Upper lobe of right lung (tissue), 1 donor: Measurements from ENCODE around the gene SLC44A1. TPM values are rescaled to one million over a fixed set of nuclear protein-coding genes. Genes with fewer than 3 reads are reported as not detected.

Experiments
- ATAC-seq: fragments of 200-7000 bp; cut with Tn5 transposase; one replicate; pipeline ENCODE4 v1.9.1; 2020; ENCODE audit warnings: mild to moderate bottlenecking, moderate library complexity
- DNase-seq: peaks from one replicate; pipeline ENCODE4 v3.0.0-alpha.2; 2020
- H3K27ac ChIP-seq: fragments of 200-600 bp; one replicate; pipeline ENCODE4 v1.8.0; 2022
- H3K27me3 ChIP-seq: fragments of 200-600 bp; one replicate; pipeline ENCODE4 v1.8.0; 2022; ENCODE audit warnings: mild to moderate bottlenecking
- H3K36me3 ChIP-seq: fragments of 200-600 bp; one replicate; pipeline ENCODE4 v1.8.0; 2022
- H3K4me1 ChIP-seq: fragments of 200-600 bp; one replicate; pipeline ENCODE4 v1.8.0; 2022
- H3K4me3 ChIP-seq: fragments of 200-600 bp; one replicate; pipeline ENCODE4 v1.8.0; 2022; ENCODE audit warnings: mild to moderate bottlenecking
- H3K9me3 ChIP-seq: fragments of 200-600 bp; one replicate; pipeline ENCODE4 v1.8.0; 2022
- CTCF ChIP-seq: fragments of 200-600 bp; IDR thresholded peaks from one replicate; pipeline ENCODE4 v1.8.0; 2022; ENCODE audit warnings: antibody characterized with exemption
- intact Hi-C: fragments of 100-400 bp; cut with DNase I; formaldehyde crosslinking; loops from one replicate; pipeline ENCODE4 v1.11.0; 2022
- total RNA-seq: library from RNA; stranded (reverse); fragmentation: NEBNext Ultra II Directional; extraction: Animal tissue kit (Norgen Biotek cat#: 25700); gene quantifications from one replicate; pipeline ENCODE4 v1.2.1, GENCODE V29; 2021
- donor health status: DM: no; HTN: yes; CAD: no; lungs with severe emphysema.

SLC44A1 gene
- total RNA-seq, 1 donor from 2014 or later, result 66.1 TPM

DNA sequence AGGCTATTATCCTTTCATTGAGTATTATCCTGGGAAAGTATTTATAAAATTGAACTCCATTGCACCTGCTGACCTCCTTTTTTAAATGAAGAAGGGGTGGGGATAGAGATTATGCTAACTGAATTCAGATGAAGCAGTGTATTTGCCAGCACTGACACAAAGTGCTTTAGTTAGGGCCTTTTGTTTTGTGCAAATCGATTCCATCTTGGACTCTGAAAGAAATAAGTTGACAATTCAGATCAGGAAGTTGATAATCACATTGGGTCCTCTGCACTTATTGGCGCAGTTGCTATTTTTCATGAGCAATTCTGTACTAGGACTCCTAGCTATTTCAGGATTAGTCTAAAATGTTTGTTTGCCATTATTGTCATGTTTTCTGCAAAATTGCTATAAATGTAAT is 101.8 kb downstream of the SLC44A1 start:
- no peaks in the 10 kb centered on the region for H3K9me3 ChIP-seq
- TF ChIP-seq CTCF, result no peak
- ATAC-seq, result no peak
- H3K27me3 ChIP-seq, result no peaks in the 10 kb centered on the region
- H3K4me3 ChIP-seq, result no peak overlapping the region
- H3K36me3 ChIP-seq, result peaks cover 9% of the 10 kb centered on the region
- intact Hi-C loops, result no loop called here
- H3K27ac ChIP-seq, result no peak overlapping the region
- H3K4me1 ChIP-seq, result no peaks in the 10 kb centered on the region
- no peak for DNase-seq

DNA sequence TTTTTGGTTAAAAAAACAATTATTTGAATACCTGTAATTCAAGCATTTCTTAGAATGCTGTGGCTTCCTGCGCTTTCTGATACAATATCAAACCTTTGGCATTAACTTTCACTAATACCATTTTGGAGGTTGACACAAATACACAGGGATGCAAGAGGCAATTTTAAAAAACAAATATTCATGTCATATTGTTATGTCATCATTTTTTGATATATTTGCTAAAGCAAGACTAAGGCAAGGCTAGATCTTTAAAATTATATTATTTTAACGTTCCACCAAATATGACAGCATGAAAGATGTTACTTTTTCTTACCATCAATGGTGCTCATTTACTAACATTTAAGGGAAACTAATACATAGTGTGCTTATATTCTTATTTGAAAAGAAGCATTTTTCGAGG is 110.0 kb downstream of the SLC44A1 start:
- intact Hi-C loops, result no loop called here
- H3K36me3 ChIP-seq, result peaks cover 9% of the 10 kb centered on the region
- TF ChIP-seq CTCF, result no peak
- DNase-seq (no peak), ATAC-seq (no peak)
- no peaks in the 10 kb centered on the region for H3K27me3 ChIP-seq
- no peak overlapping the region for H3K27ac ChIP-seq
- no peaks in the 10 kb centered on the region for H3K4me1 ChIP-seq
- H3K4me3 ChIP-seq, result no peak overlapping the region
- H3K9me3 ChIP-seq, result no peaks in the 10 kb centered on the region

- no peak overlapping the region for H3K4me3 ChIP-seq
- H3K36me3 ChIP-seq, result peaks cover 4% of the 10 kb centered on the region
- no peaks in the 10 kb centered on the region for H3K9me3 ChIP-seq
- no peaks in the 10 kb centered on the region for H3K27me3 ChIP-seq
- no peak overlapping the region for H3K27ac ChIP-seq
- H3K4me1 ChIP-seq, result no peaks in the 10 kb centered on the region
- ATAC-seq, result peak; percentile 58
- intact Hi-C loops, result no loop called here
- TF ChIP-seq CTCF, result no peak
- DNase-seq, result no peak
Observed at GRCh38 chr9:105355781-105356180, 111.3 kb downstream of the SLC44A1 start.

- DNase-seq (no peak), ATAC-seq (no peak)
- H3K27ac ChIP-seq, result no peak overlapping the region
- no peaks in the 10 kb centered on the region for H3K27me3 ChIP-seq
- TF ChIP-seq CTCF, result no peak
- H3K9me3 ChIP-seq, result no peaks in the 10 kb centered on the region
- no peak overlapping the region for H3K4me3 ChIP-seq
- intact Hi-C loops, result no loop called here
- H3K36me3 ChIP-seq, result peaks cover 17% of the 10 kb centered on the region
- H3K4me1 ChIP-seq, result no peaks in the 10 kb centered on the region
Observed at GRCh38 chr9:105357937-105358336, 113.5 kb downstream of the SLC44A1 start.

GRCh38 chr9:105359892-105360291 is 115.4 kb downstream of the SLC44A1 start:
- Histone ChIP-seq H3K4me3 (no peak overlapping the region), H3K4me1 (no peaks in the 10 kb centered on the region), H3K9me3 (no peaks in the 10 kb centered on the region), H3K27ac (no peak overlapping the region), H3K36me3 (peaks cover 19% of the 10 kb centered on the region), H3K27me3 (no peaks in the 10 kb centered on the region)
- TF ChIP-seq CTCF, result no peak
- DNase-seq (no peak), ATAC-seq (no peak)
- intact Hi-C loops, result no loop called here

DNA sequence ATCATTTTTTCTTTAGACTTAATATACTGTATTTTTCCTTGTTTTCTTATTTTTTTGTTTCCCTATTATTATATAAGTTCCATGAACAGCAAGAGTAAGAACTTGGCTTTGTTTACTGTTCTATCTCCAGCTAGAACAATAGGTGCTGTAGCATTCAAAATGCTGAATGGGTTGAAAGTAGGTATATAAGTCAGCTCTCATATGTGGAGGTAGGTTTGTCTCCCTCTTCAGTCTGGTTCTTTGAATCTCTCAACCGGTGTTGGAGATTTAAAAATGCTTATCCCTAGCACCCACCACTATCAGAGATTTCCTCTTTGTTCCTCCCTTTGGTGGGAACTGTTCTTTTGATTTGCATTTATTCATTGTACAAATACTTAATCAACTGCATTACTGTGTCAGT is 115.9 kb downstream of the SLC44A1 start:
- Histone ChIP-seq H3K36me3 (peaks cover 23% of the 10 kb centered on the region), H3K9me3 (no peaks in the 10 kb centered on the region), H3K4me1 (no peaks in the 10 kb centered on the region), H3K27me3 (no peaks in the 10 kb centered on the region), H3K4me3 (no peak overlapping the region), H3K27ac (no peak overlapping the region)
- intact Hi-C loops, result no loop called here
- no peak for TF ChIP-seq CTCF
- DNase-seq, result no peak
- no peak for ATAC-seq
